Common myeloid progenitor, CD34-positive (primary cell): ENCODE results near the gene DNAJC6.
A peak's percentile ranks its signal among the peaks of the same experiment; 100 is the strongest.

Experiments used
- CTCF ChIA-PET: fragments of 350-600 bp; sonication (Branson Sonifier 250); formaldehyde crosslinking; loops from one replicate; lab custom pipeline; 2021; ENCODE audit warnings: antibody characterized with exemption; lab: Charles Lee
- POLR2A ChIA-PET: fragments of 350-600 bp; sonication (Branson Sonifier 250); formaldehyde crosslinking; loops from one replicate; lab custom pipeline; 2021; ENCODE audit warnings: antibody characterized with exemption; lab: Charles Lee
- DNase-seq, 3 donors: peaks; one replicate each; pipeline versions ENCODE4 v3.0.0 to v3.0.0-alpha.2; 2013
- H3K27ac ChIP-seq, 2 experiments: 1 replicate in 1 of 2; 2 replicates in 1 of 2; pipeline ENCODE4 v1.7.0; 2013; ENCODE audit warnings: inconsistent platforms in 2 of 2, low read length in 2 of 2, mild to moderate bottlenecking in 2 of 2, low read depth in 1 of 2, moderate library complexity in 1 of 2; ENCODE audit not compliant: severe bottlenecking in 2 of 2, insufficient read depth in 1 of 2, poor library complexity in 1 of 2
- H3K27me3 ChIP-seq, 5 experiments: replicated peaks in 2 of 5; 1 replicate in 3 of 5; 2 replicates in 2 of 5; pipeline versions ENCODE4 v1.6.1 to v1.7.0; 2013; ENCODE audit warnings: low read length in 4 of 5, mild to moderate bottlenecking in 2 of 5, moderate library complexity in 2 of 5, inconsistent platforms in 1 of 5; ENCODE audit not compliant: insufficient read depth in 5 of 5, control insufficient read depth in 4 of 5
- H3K36me3 ChIP-seq, 4 experiments: 1 replicate in 2 of 4; 2 replicates in 2 of 4; pipeline versions ENCODE4 v1.6.1 to v1.7.0; 2013; ENCODE audit warnings: low read length in 3 of 4, control low read depth in 1 of 4, mild to moderate bottlenecking in 1 of 4; ENCODE audit not compliant: control insufficient read depth in 4 of 4, insufficient read depth in 4 of 4
- H3K4me1 ChIP-seq, 4 experiments: 1 replicate in 3 of 4; 2 replicates in 1 of 4; pipeline versions ENCODE4 v1.6.1 to v1.7.1; 2013; ENCODE audit warnings: low read length in 3 of 4, mild to moderate bottlenecking in 3 of 4, control low read depth in 1 of 4, inconsistent platforms in 1 of 4, moderate library complexity in 1 of 4; ENCODE audit not compliant: control insufficient read depth in 4 of 4, insufficient read depth in 4 of 4; ENCODE audit errors: control extremely low read depth in 1 of 4
- H3K4me3 ChIP-seq, 7 experiments: 1 replicate in 4 of 7; 2 replicates in 3 of 7; pipeline versions ENCODE4 v1.5.1 to v1.7.0; 2013; ENCODE audit warnings: mild to moderate bottlenecking in 7 of 7, low read length in 6 of 7, moderate library complexity in 6 of 7, inconsistent platforms in 2 of 7, low read depth in 2 of 7, control low read depth in 1 of 7; ENCODE audit not compliant: insufficient read depth in 4 of 7, control insufficient read depth in 1 of 7; ENCODE audit errors: extremely low read depth in 1 of 7
- H3K9me3 ChIP-seq, 5 experiments: 1 replicate in 4 of 5; 2 replicates in 1 of 5; pipeline versions ENCODE4 v1.6.1 to v1.7.1; 2013; ENCODE audit warnings: low read length in 4 of 5, mild to moderate bottlenecking in 2 of 5, inconsistent platforms in 1 of 5, low read depth in 1 of 5, moderate library complexity in 1 of 5; ENCODE audit not compliant: control insufficient read depth in 4 of 5, insufficient read depth in 2 of 5; ENCODE audit errors: control extremely low read depth in 1 of 5
- WGBS: methylation state at CpG from one replicate; pipeline ENCODE4 v1.1.5; 2013; ENCODE audit not compliant: insufficient coverage; 5-methylcytosine and 5-hydroxymethylcytosine counted together

The DNAJC6 gene

DNA sequence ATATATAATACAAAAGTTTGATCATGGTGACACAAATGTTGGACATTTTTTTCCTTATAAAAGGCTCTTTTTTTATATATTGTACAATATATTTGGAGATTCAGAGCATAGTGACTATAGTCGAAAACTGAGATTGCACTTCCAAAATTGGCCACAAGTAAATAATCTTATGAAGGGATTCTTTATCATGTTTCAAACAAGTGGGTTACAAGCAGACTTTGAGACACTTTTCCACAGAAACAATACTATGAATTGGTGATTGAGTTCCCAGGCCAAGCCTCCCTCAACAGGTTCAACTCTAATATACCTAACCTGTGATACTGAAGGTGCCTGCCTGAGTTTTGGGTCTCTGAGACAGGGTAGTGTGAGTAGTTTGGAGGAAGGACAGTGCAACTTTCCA is 124.9 kb downstream of the DNAJC6 start:
- H3K9me3 ChIP-seq, result no peaks in the 10 kb centered on the region
- peaks cover 0 to 32% (median 15%) of the 10 kb centered on the region in 4 experiments for H3K4me1 ChIP-seq
- no peak overlapping the region for H3K4me3 ChIP-seq
- no peaks in the 10 kb centered on the region for H3K27me3 ChIP-seq
- CTCF ChIA-PET, result interaction anchor here (1.0 kb wide), 1 partner anchor 10 kb away, joined by 3 read pairs; no protein-coding TSS in a partner anchor
- POLR2A ChIA-PET, result no interaction called here
- H3K36me3 ChIP-seq, result peaks cover 13 to 45% (median 28%) of the 10 kb centered on the region in 4 experiments
- peak in 2 of 3 donors; percentile 27 to 31 for DNase-seq
- no peak overlapping the region for H3K27ac ChIP-seq
- WGBS, result no CpG with 5 or more reads among the region's 1 CpG

DNA sequence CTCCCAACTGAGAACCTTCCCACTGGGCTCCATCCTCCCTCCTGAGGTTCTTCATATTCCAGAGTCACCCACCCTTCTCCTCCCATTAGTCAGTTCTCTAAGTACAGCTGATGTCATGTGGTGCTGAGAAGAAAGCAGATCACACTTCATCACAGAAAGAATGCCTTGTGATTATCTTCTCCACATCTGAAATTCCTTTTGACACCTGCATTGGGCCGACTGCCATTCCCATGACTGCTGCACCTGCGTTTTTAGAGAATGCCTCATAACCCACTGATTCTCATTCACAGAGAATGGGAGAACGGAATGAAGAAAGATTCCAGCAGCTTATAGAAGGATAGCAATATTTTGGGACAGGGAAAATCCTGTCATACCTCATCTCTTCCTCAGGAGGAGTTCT is 125.4 kb downstream of the DNAJC6 start:
- no peak overlapping the region for H3K4me3 ChIP-seq
- 87% methylated on average over 3 of the region's 3 CpGs for WGBS
- POLR2A ChIA-PET, result no interaction called here
- CTCF ChIA-PET, result no interaction called here
- H3K27ac ChIP-seq, result no peak overlapping the region
- no peak for DNase-seq
- H3K36me3 ChIP-seq, result peaks cover 13 to 43% (median 25%) of the 10 kb centered on the region in 4 experiments
- no peaks in the 10 kb centered on the region for H3K9me3 ChIP-seq
- H3K27me3 ChIP-seq, result no peaks in the 10 kb centered on the region
- peaks cover 0 to 27% (median 14%) of the 10 kb centered on the region in 4 experiments for H3K4me1 ChIP-seq

DNA sequence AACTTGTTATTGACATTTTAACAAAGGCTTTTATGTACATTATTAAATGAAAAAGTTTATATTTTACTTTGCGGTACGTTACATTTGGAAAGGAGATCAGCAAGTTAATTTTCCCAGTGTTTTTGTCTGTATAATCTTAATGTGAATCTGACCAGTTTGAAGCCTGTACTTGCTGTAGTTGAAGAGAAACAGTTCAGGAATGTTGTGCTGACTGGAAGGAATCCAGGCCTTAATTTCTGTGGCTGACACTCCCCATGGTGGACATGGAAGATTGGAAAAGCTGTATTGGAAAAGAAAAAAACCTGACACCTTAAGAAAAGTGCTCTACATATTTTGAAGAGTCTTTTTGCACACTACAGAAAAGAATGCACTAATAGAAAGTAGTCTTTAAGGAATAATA is 126.6 kb downstream of the DNAJC6 start:
- no peak overlapping the region for H3K27ac ChIP-seq
- H3K9me3 ChIP-seq, result no peaks in the 10 kb centered on the region
- H3K4me1 ChIP-seq, result peaks cover 0 to 15% (median 6%) of the 10 kb centered on the region in 4 experiments
- H3K27me3 ChIP-seq, result no peaks in the 10 kb centered on the region
- no peak overlapping the region for H3K4me3 ChIP-seq
- ChIA-PET CTCF (interaction anchor here (0.9 to 1.6 kb wide), 2 partner anchors 22 to 24 kb away, joined by 3 to 5 read pairs; no protein-coding TSS in a partner anchor), POLR2A (no interaction called here)
- H3K36me3 ChIP-seq, result peaks cover 13 to 36% (median 20%) of the 10 kb centered on the region in 4 experiments
- no peak for DNase-seq
- WGBS, result no CpG with 5 or more reads among the region's 2 CpGs

DNA sequence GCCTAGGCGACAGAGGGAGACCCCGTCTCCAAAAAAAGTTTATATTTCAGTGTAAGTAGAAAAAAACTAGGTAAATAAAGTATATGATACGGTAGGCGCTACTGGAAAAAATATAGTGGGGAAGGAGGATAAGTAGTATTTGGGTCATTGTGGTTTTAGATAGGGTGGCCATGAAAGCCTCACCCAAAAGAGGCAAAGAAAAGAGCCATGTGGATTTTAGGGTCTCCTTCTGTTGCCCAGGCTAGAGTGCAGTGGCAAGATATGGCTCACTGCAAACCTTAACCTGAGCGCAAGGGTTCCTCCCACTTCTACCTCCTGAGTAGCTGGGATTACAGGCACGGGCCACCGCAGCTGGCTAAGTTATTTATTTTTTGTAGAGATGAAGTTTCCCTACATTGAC is 128.3 kb downstream of the DNAJC6 start:
- H3K27ac ChIP-seq, result no peak overlapping the region
- DNase-seq, result no peak
- H3K9me3 ChIP-seq, result peaks cover 0 to 10% (median 3%) of the 10 kb centered on the region in 5 experiments
- peaks cover 4 to 26% (median 15%) of the 10 kb centered on the region in 4 experiments for H3K36me3 ChIP-seq
- POLR2A ChIA-PET, result interaction anchor here (0.6 kb wide), 1 partner anchor 704 kb away, joined by 3 read pairs; no protein-coding TSS in a partner anchor
- WGBS, result 86% methylated on average over 5 of the region's 7 CpGs
- CTCF ChIA-PET, result no interaction called here
- no peaks in the 10 kb centered on the region for H3K27me3 ChIP-seq
- H3K4me3 ChIP-seq, result no peak overlapping the region
- peaks cover 0 to 3% (median 0%) of the 10 kb centered on the region in 4 experiments for H3K4me1 ChIP-seq

DNA sequence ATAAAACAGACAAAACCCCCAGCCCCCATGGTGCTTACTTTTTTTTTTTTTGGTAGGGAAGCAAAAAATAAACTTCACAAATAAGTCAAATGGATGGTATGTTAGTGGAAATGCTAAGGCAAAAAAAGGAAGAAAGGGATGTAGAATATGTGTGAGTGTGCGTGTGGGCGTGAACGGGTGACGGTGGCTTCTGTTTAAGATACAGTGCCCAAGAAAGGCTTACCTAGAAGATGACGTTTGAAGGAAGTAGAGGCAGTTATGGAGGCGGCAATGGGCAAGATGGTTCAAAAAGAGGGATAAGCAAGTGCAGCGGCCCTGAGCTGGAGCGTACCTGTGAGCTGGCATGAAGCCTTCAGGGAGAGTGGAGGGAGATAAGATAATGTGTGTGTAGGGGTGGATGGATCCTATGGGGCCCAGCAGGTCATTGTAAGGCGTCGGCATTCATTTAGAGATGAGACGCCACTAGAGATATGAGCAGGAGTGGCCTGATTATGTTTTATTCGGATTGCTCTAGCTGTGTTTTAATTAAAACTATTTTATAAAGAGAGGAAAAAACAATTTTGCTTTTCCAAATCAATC is 131.1 kb downstream of the DNAJC6 start:
- H3K36me3 ChIP-seq, result peaks cover 0 to 10% (median 4%) of the 10 kb centered on the region in 4 experiments
- WGBS, result 89% methylated on average over 8 of the region's 12 CpGs
- no peak for DNase-seq
- H3K27ac ChIP-seq, result no peak overlapping the region
- POLR2A ChIA-PET, result no interaction called here
- CTCF ChIA-PET, result interaction anchor here (0.9 to 1.2 kb wide), 3 partner anchors 9 to 19 kb away, joined by 3 to 4 read pairs (median 3); no protein-coding TSS in a partner anchor
- no peak overlapping the region for H3K4me3 ChIP-seq
- H3K4me1 ChIP-seq, result no peaks in the 10 kb centered on the region
- no peaks in the 10 kb centered on the region for H3K27me3 ChIP-seq
- peaks cover 0 to 14% (median 6%) of the 10 kb centered on the region in 5 experiments for H3K9me3 ChIP-seq

DNA sequence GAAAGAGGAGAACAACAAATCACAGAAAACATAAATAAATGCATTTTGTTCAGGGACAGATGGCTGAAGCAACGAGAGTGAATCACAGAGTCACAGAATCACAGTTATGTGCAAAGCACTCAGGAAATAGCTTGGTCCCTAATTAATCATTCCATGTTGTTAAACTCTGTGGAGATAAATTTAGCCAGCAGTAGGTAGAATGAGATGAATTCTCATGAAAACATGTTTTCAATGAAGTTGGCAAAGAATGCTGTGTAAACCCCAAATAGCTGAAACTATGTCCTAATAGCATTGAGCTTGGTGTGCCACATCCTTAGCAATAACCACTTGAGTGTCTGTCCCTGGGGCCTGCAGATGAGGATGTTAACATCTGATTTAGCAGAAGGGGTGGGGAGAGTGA is 131.6 kb downstream of the DNAJC6 start:
- 43% methylated on average over 1 of the region's 1 CpG for WGBS
- no peaks in the 10 kb centered on the region for H3K4me1 ChIP-seq
- ChIA-PET CTCF (interaction anchor here (0.5 to 1.2 kb wide), 3 partner anchors 9 to 25 kb away, joined by 3 to 4 read pairs (median 3); no protein-coding TSS in a partner anchor), POLR2A (no interaction called here)
- H3K27ac ChIP-seq, result no peak overlapping the region
- H3K27me3 ChIP-seq, result no peaks in the 10 kb centered on the region
- peaks cover 0 to 6% (median 3%) of the 10 kb centered on the region in 4 experiments for H3K36me3 ChIP-seq
- no peak overlapping the region for H3K4me3 ChIP-seq
- no peak for DNase-seq
- H3K9me3 ChIP-seq, result peaks cover 0 to 14% (median 6%) of the 10 kb centered on the region in 5 experiments

DNA sequence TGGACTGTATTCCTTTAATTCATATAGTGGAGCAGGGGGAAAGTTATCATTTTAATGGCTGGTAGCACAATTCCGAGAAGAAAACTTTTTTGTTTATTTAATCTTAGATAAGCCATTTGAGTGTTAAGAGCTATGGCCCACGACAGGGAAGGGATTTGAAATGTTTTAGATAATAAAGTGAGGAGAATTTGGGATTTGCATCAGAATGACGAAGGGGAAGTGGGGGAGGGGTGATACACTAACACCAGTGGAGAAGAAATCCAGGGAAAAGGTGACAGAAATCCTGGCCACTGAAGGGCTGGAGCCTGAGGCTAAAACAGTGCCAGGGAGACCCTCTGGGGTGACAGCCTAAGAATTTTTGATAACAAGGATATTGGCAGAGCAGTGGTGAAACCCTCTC is 132.1 kb downstream of the DNAJC6 start:
- DNase-seq, result no peak
- POLR2A ChIA-PET, result no interaction called here
- 92% methylated on average over 3 of the region's 3 CpGs for WGBS
- Histone ChIP-seq H3K4me3 (no peak overlapping the region), H3K4me1 (no peaks in the 10 kb centered on the region), H3K27me3 (no peaks in the 10 kb centered on the region), H3K9me3 (peaks cover 0 to 14% (median 6%) of the 10 kb centered on the region in 5 experiments), H3K27ac (no peak overlapping the region), H3K36me3 (peaks cover 0 to under 1% (median 0%) of the 10 kb centered on the region in 4 experiments)
- CTCF ChIA-PET, result interaction anchor here (0.5 to 1.2 kb wide), 3 partner anchors 10 to 26 kb away, joined by 3 to 4 read pairs (median 3); no protein-coding TSS in a partner anchor
